Right renal cortex interstitium (tissue), 3 donors: ENCODE data around the gene SCARF1. TPM values are rescaled to one million over a fixed set of nuclear protein-coding genes. Genes with fewer than 3 reads are reported as not detected.

Experiments
- DNase-seq, 3 donors: peaks; one replicate each; pipeline ENCODE4 v3.0.0-alpha.2; 2013; ENCODE audit warnings: low read depth in 3 of 3, low spot score in 2 of 3
- polyA plus RNA-seq, 3 donors: library from polyadenylated mRNA; unstranded; fragments of 120-200 nt; gene quantifications; one replicate each; pipeline ENCODE4 v1.2.1, GENCODE V29; 2013; ENCODE audit not compliant: insufficient read length in 3 of 3

SCARF1 gene
- polyA plus RNA-seq, 3 donors = 5.0 to 5.5 (median 5.3) TPM

DNA sequence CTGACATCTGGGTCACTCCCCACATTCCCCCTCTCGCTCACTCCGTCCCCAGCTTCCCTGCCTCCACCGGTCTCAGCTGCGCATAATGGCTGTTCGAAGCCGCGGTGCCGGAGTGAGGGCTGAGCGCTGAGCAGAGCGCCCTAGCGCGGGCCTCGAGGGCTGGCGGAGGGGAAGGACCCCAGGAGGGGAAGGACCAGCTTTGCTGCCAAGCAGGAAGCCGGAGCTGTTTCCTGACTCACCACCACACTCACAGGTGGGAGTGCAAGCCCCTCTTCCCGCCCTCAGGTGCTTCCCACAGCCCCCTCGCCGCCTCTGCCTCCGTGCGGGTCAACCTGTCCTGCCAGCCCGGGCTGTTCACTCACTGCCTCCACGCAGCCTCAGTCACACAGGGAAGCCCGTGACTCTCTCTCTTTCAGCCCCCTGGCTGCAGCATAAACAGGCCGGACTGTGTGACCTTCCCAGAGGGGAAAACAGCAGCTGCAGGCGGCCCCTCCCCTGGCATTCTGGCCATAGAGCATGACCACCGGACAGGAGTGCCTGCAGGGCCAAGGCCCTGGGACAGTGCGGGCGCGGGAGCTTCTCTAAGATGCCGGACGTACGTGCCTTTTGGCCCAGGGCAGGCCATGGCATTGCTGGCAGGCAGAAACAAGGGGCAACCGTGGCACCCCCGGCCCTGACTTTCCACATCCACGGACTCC lies 40.6 kb downstream of the SCARF1 start:
- no peak for DNase-seq

DNA sequence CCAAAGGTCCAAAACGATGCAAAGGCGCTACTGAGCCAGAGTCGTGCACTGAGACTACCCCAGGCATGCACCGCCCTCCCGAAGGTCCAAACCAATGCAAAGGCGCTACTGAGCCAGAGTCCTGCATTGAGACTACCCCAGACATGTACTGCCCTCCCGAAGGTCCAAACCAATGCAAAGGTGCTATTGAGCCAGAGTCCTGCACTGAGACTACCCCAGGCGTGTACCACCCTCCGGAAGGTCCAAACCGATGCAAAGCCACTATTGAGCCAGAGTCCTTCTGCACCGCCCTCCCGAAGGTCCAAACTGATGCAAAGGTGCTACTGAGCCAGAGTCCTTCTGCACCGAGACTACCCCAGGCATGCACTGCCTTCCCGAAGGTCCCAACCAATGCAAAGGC lies 44.0 kb downstream of the SCARF1 start:
- no peak for DNase-seq

DNA sequence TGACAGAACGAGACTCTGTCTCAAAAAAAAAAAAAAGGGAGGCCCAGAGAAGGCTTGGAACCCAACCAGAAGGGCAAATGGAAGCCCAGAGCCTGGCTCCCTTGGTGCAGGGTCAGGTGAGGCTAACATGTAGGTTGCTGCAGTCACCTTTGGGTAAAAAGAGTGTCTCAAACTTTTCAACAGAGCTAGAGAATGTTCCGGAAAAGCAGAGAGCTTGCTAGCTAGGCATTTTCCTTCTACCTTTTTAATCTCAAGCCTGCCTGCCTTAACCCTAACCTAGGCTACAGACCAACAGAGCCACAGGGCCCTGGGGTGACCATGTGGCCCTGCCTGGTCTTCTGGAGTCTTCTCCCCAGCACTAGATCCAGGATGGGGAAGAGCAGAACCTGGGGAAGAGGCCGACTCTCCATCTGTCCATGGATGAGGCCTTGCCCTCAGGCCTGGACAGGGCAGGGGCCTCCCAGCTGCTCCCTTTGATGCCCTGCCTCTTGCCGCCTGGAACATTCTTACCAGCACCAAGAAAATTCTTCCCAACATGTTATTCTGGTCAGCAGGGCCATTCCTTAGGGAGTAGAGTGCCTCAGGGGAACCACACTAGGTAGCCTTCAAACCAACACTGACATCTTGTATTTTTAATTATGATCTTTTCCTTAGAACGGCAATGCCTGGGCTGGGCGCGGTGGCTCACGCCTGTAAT lies 47.0 kb downstream of the SCARF1 start:
- DNase-seq = no peak

DNA sequence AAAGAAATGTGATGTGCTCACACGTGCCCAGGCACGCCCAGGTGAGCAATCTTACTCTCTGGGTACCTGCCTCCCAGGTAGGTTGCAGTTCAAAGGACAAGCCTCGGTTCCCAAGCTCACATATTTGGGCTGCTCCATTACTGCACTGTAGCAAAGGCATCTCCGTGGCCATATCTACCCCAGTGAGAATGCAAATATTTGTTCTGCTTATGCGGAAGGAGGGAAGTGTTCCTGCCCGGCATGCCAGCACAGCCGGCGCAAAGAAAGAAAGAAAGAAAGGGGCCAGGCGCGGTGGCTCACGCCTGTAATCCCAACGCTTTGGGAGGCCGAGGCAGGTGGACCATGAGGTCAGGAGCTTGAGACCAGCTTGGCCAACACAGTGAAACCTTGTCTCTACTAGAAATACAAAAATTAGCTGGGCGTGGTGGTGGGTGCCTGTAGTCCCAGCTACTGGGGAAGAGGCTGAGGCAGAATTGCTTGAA lies 47.6 kb downstream of the SCARF1 start:
- no peak for DNase-seq

DNA sequence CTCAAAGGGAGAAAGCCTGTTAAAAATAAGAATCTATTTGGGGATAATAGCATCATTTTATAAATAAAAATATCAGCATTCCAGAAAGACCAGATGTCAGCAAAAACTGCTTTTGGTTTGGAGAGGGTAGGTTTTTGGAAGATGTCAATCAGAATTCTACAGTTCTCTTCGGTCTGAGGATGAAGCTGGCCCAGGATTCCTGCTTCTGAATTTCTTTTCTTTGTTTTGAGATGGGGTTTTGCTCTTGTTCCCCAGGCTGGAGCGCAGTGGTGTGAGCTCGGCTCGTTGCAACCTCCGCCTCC lies 52.0 kb downstream of the SCARF1 start:
- DNase-seq = no peak

DNA sequence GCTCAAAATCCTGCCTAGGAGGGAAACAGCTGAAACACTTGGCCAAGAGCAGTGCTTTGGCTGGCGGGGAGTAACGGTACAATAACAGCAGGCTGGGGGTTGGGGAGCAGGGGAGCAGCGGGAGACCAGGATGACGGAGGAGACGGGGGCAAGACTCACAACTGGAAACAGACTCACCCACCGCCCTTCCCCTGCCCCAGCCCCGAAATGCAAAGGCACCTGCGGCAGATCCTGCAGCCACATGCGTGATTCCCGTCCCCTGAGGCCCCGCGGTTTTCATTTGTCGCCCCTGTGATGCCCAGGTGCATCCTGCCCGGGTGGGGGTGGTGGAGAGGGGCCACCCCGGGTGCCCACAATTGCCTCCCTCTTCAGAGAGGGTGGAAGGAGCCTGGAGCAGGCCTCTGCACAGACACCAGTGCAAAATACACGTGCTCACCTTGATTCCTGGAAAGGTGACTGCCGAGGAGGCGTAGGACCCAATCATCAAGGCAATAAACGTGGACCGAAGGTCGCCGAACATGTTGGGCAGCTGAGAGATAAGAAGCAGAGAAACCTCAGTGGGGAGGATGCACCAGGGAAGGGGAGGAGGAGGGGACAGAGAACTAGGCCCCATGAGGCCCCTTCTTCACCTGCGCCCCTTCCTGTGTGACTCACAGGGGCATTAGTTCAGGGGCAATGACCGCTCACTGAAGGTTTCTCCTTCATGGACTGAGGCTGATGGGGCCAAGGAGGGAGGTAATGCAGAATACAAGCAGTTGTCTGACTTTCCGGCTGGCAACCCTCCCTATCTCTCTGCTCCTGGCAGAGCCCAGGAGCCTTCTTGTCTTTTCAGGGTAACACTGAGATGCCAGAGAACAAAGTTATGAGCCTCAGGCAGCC lies 52.5 kb downstream of the SCARF1 start:
- DNase-seq = no peak

DNA sequence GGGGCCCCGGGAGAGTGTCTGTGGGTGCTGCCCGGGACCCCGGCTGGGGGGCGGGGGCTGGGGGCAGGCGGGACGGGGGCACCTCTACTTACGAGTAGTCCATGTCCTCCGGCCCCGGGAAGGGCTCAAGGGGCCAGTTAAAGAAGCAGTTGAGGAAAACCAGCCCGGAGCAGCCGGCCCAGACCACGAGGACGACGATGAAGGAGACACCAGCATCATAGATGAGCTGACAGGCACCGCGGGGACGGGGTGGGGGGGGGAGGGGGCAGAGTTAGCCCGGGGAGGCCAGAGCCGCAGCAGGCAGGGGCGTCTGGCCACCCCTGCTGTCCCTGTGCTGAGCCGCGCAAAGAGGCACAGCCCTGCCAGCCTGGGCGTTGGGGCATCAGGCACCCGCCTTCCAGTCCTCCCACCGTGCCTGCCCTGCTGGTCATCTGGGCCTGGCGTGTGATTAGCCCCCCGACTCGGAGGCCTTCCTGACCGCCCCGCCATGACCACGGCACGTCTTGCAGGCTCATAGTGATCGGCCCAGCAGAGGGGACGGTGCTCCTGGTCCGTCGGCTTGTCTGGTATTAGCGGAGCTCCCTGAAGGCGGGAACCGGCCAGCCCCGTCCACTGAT lies 54.0 kb downstream of the SCARF1 start:
- DNase-seq = no peak

DNA sequence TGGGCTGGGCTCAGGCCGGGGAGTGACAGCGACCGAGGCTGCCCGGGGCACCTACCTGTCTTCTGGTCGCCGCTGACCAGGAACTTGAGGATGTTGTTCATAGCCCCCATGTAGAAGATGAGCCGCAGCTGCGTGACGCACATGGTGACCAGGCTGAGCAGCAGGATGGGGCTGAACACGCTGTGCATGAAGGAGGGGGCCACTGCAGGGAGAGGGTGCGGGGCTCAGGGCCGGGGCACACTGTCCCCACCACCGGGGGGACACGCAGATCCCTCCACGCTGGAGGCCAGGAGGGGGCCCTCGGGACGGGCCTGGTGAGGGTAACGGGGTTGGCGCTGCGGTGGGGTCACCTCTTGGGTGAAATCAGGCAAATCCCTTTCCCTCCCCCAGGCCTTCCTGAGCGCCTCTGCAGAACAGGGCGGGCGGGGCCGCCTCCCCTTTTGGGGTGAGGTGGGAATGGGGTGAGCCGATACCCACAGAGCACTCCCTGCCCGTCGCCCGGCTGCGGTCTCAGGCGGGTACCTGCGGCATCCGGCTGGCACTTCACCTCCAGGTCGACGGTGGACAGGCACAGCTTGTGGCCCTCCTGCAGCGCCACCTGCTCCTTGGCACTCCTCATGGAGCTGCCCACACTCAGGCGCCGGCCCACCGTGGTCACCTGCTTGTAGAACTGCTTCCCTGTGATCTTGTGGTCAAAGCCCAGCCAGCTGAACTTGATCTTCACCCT lies 54.6 kb downstream of the SCARF1 start:
- DNase-seq = no peak

DNA sequence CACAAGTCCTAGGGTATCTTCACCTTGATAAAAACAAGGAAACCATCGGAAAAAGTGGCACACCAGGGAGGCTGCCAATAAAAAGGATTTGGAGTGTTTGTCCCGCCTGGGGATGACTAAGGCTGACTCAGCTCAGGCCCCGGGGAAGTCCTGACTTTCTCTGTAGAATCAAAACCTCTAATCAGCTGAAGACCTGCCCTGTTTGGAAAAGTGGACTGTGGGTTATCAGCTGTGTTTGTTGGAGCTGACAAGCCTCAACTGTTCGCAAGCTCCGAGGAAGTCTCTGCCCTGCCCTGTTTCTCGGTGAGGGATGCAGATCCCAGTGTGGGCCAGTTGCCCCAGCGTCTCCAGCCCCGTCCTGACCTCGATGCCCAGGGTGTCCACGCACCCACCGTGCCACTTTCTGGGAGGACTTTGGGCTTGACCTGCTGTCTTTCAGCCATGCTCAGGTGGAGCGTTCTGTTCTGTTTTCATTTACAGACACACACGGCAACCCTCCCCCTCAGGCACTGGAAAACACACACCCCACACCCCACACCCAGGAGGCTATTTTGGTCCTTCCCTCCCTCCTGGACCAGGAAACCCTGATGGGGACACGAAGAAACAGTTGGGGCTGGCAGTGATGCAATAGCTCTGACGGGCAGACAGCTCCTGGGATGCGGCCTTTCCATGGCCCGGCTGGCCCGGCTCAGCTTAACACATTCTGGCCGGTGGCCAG lies 55.3 kb downstream of the SCARF1 start:
- no peak for DNase-seq

DNA sequence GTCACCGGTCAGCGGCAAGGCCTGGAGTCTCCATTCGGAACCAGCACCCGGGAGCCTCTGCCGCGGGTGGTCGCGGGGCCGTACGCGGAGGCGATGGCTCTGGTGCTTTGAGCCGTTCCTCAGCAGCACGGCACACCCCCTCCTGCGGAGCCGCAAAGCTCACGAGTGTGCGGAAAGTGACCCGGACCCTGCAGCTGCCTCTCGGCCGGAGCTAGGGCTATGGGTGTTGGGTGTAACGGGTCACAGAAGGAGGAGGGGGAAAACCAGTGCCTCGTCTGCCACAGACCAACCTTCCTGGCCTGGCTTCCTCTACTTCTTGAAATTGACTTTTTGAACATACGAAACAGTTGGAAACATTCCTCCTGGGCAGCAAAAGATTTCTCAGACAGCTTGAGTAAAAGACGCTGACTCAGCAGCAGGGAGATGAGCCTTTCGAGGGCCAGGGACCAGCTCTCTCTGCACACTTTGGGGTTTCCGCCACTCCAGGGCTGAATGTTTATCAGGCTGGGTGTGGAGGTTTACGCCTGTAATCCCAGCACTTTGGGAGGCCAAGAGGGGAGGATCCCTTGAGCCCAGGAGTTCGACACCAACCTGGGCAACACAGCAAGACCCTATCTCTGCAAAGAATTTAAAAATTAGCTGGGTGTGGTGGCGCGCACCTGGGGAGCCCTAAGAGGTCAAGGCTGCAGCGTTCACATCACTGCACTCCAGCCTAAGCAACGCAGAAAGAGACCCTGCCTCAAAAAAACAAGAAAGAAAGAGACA lies 56.5 kb downstream of the SCARF1 start:
- no peak for DNase-seq

DNA sequence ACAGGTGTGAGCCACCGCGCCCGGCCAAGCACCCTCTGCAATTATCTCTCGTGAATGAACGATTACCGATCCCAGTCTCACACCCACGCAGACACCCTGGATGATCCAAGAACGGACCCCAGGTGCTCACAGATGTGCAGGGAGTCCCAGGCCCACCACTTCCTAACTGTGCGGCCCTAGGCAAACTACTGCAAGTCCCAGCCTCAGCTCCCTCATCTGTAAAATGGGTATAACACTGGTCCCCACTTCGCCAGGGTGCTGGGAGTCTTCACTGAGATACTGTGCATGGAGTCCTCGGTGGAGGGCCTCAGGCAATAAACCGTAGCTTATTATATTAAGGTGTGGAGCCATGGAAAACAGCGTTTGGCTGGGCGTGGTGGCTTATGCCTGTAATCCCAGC lies 61.4 kb downstream of the SCARF1 start:
- DNase-seq = no peak

Other genes starting within 250 kb of the SCARF1 start
- gene YWHAE, start 245.5 kb downstream of the SCARF1 start, polyA plus RNA-seq = 1,000 to 10,000 TPM; 1,197 to 1,229 (median 1,228) TPM
- gene CRK, start 189.5 kb downstream of the SCARF1 start, polyA plus RNA-seq = 10 to 100 TPM; 65.2 to 69.7 (median 69.4) TPM
- gene MYO1C, start 153.0 kb downstream of the SCARF1 start, polyA plus RNA-seq = 10 to 100 TPM; 66.4 to 70.2 (median 70.0) TPM
- 10 to 100 TPM; 17.6 to 20.6 (median 19.5) TPM for gene INPP5K, start 129.1 kb downstream of the SCARF1 start, polyA plus RNA-seq
- gene PITPNA, start 82.9 kb downstream of the SCARF1 start, polyA plus RNA-seq = 10 to 100 TPM; 77.4 to 85.0 (median 84.3) TPM
- gene SLC43A2, start 16.9 kb downstream of the SCARF1 start, polyA plus RNA-seq = 10 to 100 TPM; 28.8 to 33.5 (median 30.7) TPM
- gene RILP, start 4.1 kb upstream of the SCARF1 start, polyA plus RNA-seq = 1 to 10 TPM; 3.0 to 4.0 (median 3.9) TPM
- gene PRPF8, start 39.1 kb upstream of the SCARF1 start, polyA plus RNA-seq = 100 to 1,000 TPM; 325 to 348 (median 335) TPM
- 1 to 10 TPM; 5.6 to 6.2 (median 5.9) TPM for gene TLCD2, start 64.6 kb upstream of the SCARF1 start, polyA plus RNA-seq
- gene WDR81, start 79.0 kb upstream of the SCARF1 start, polyA plus RNA-seq = 10 to 100 TPM; 10.8 to 15.5 (median 12.1) TPM
- 10 to 100 TPM; 68.0 to 90.0 (median 73.3) TPM for gene SERPINF2, start 97.1 kb upstream of the SCARF1 start, polyA plus RNA-seq
- 100 to 1,000 TPM; 126 to 212 (median 153) TPM for gene SERPINF1, start 116.3 kb upstream of the SCARF1 start, polyA plus RNA-seq
- gene SMYD4, start 184.2 kb upstream of the SCARF1 start, polyA plus RNA-seq = 10 to 100 TPM; 11.7 to 13.4 (median 12.2) TPM
- gene RPA1, start 184.3 kb upstream of the SCARF1 start, polyA plus RNA-seq = 100 to 1,000 TPM; 120 to 145 (median 132) TPM